HepG2 (cell line): ENCODE results near the gene CCNL1. TPM values are rescaled to one million over a fixed set of nuclear protein-coding genes. Genes with fewer than 3 reads are reported as not detected.

ENCODE experiments used
- CBFB ChIP-seq: sonication (generic); formaldehyde crosslinking; IDR thresholded peaks from 2 replicates; pipeline ENCODE4 v1.4.0; 2020; ENCODE audit warnings: missing genetic modification reagents
- CBX5 ChIP-seq: sonication (generic); formaldehyde crosslinking; IDR thresholded peaks from 2 replicates; pipeline ENCODE4 v1.4.0; 2020; ENCODE audit warnings: missing genetic modification reagents, borderline replicate concordance
- CREM ChIP-seq, 2 experiments: sonication (generic) in 1 of 2; formaldehyde crosslinking in 1 of 2; IDR thresholded peaks; 2 replicates each; pipeline versions ENCODE4 v1.4.0 to v1.6.1; 2016 to 2020; ENCODE audit warnings: antibody characterized with exemption in 1 of 2, mild to moderate bottlenecking in 1 of 2, missing genetic modification reagents in 1 of 2
- DR1 ChIP-seq: sonication (generic); formaldehyde crosslinking; IDR thresholded peaks from 2 replicates; pipeline ENCODE4 v1.8.0; 2021; ENCODE audit warnings: mild to moderate bottlenecking, missing genetic modification reagents, inconsistent platforms
- FLYWCH1 ChIP-seq: sonication (generic); formaldehyde crosslinking; IDR thresholded peaks from 2 replicates; pipeline ENCODE4 v1.8.1; 2023; ENCODE audit warnings: mild to moderate bottlenecking, missing genetic modification reagents
- HIVEP1 ChIP-seq: sonication (generic); formaldehyde crosslinking; IDR thresholded peaks from 2 replicates; pipeline ENCODE4 v1.4.0; 2020; ENCODE audit warnings: mild to moderate bottlenecking, missing genetic modification reagents
- KDM1A ChIP-seq: IDR thresholded peaks from 2 replicates; pipeline ENCODE4 v1.6.1; 2016; ENCODE audit warnings: missing compliant biosample characterization
- KDM2A ChIP-seq: sonication (generic); formaldehyde crosslinking; IDR thresholded peaks from 2 replicates; pipeline ENCODE4 v1.4.0; 2020; ENCODE audit warnings: low read depth, missing genetic modification reagents, borderline replicate concordance
- NFYB ChIP-seq: sonication (generic); formaldehyde crosslinking; IDR thresholded peaks from 2 replicates; pipeline ENCODE4 v1.4.0; 2020; ENCODE audit warnings: missing genetic modification reagents
- NR1H2 ChIP-seq: sonication (generic); formaldehyde crosslinking; IDR thresholded peaks from 2 replicates; pipeline ENCODE4 v1.8.1; 2022; ENCODE audit warnings: low read depth, missing genetic modification reagents, borderline replicate concordance
- NR2F6 ChIP-seq, 2 experiments: IDR thresholded peaks; 2 replicates each; pipeline ENCODE4 v1.6.1; 2016; ENCODE audit warnings: antibody characterized with exemption in 1 of 2, mild to moderate bottlenecking in 1 of 2
- RBM22 ChIP-seq: fragments of 200-400 bp; formaldehyde crosslinking; optimal IDR thresholded peaks from 2 replicates; pipeline ENCODE3; 2017; ENCODE audit warnings: mild to moderate bottlenecking, low read length, moderate library complexity
- TAF15 ChIP-seq: fragments of 200-400 bp; formaldehyde crosslinking; IDR thresholded peaks from one replicate; pipeline ENCODE4 v1.6.1; 2018; ENCODE audit warnings: mild to moderate bottlenecking, low read depth, low read length; ENCODE audit not compliant: poor library complexity, severe bottlenecking
- THYN1 ChIP-seq: sonication (generic); formaldehyde crosslinking; IDR thresholded peaks from 2 replicates; pipeline ENCODE4 v1.8.1; 2023; ENCODE audit warnings: low read depth, mild to moderate bottlenecking, moderate library complexity, missing genetic modification reagents, borderline replicate concordance
- ZBTB38 ChIP-seq: sonication (generic); formaldehyde crosslinking; IDR thresholded peaks from 2 replicates; pipeline ENCODE4 v1.5.1; 2020; ENCODE audit warnings: mild to moderate bottlenecking, missing genetic modification reagents
- ZNF101 ChIP-seq: sonication (generic); formaldehyde crosslinking; IDR thresholded peaks from 2 replicates; pipeline ENCODE4 v1.4.0; 2020; ENCODE audit warnings: mild to moderate bottlenecking, low read depth, missing genetic modification reagents, borderline replicate concordance
- ZNF180 ChIP-seq: sonication (generic); formaldehyde crosslinking; IDR thresholded peaks from 2 replicates; pipeline ENCODE4 v1.4.0; 2020; ENCODE audit warnings: low read depth, missing genetic modification reagents, borderline replicate concordance
- ZNF205 ChIP-seq: IDR thresholded peaks from 2 replicates; pipeline ENCODE4 v1.6.1; 2018; ENCODE audit warnings: missing biosample characterization, missing genetic modification reagents
- ZNF431 ChIP-seq: sonication (generic); formaldehyde crosslinking; IDR thresholded peaks from 2 replicates; pipeline ENCODE4 v1.9.0; 2022; ENCODE audit warnings: missing genetic modification reagents, low read depth, mild to moderate bottlenecking, borderline replicate concordance
- ZNF569 ChIP-seq: sonication (generic); formaldehyde crosslinking; IDR thresholded peaks from 2 replicates; pipeline ENCODE4 v1.5.0; 2020; ENCODE audit warnings: mild to moderate bottlenecking, missing genetic modification reagents, moderate library complexity, borderline replicate concordance
- ZNF816 ChIP-seq: sonication (generic); formaldehyde crosslinking; IDR thresholded peaks from 2 replicates; pipeline ENCODE4 v1.8.0; 2022; ENCODE audit warnings: missing genetic modification reagents, mild to moderate bottlenecking, borderline replicate concordance
- polyA plus RNA-seq, 8 experiments: library from polyadenylated mRNA; depleted of rRNA in 3 of 8; stranded (reverse) in 7 of 8; unstranded in 1 of 8; fragments of >200 nt; fragmentation: Illumina TruSeq in 4 of 8; extraction: Trizol in 4 of 8; gene quantifications; 2 replicates each; pipeline versions ENCODE4 v1.2.1 to v1.2.3, GENCODE V29; 2011 to 2016; ENCODE audit warnings: low read depth in 4 of 8, missing spikeins in 1 of 8, mixed read lengths in 1 of 8; ENCODE audit not compliant: insufficient read depth in 1 of 8
- total RNA-seq, 5 experiments: library from RNA; depleted of rRNA; stranded (reverse); fragments of >200 nt; fragmentation: Illumina TruSeq; extraction: Trizol; gene quantifications; 2 replicates each; pipeline ENCODE4 v1.2.3, GENCODE V29; 2016; ENCODE audit warnings: low read depth in 1 of 5
- TF ChIP-seq, protein P1 (sequence below): sonication (generic); formaldehyde crosslinking; IDR thresholded peaks from 2 replicates; pipeline ENCODE4 v1.4.0; 2020; ENCODE audit warnings: mild to moderate bottlenecking, missing genetic modification reagents
- TF ChIP-seq, protein P2 (sequence below): sonication (generic); formaldehyde crosslinking; conservative IDR thresholded peaks from 2 replicates; pipeline ENCODE4 v1.8.0; 2022; ENCODE audit warnings: low read depth, missing genetic modification reagents
- TF ChIP-seq, protein P3 (sequence below): sonication (generic); formaldehyde crosslinking; IDR thresholded peaks from 2 replicates; pipeline ENCODE4 v1.5.0; 2020; ENCODE audit warnings: missing genetic modification reagents

Gene CCNL1
- total and polyA plus RNA-seq, 2 of the 13 experiments (the other 11 are each of a cell fraction or from before 2014, with no cell fraction given) = 151 to 303 TPM

DNA sequence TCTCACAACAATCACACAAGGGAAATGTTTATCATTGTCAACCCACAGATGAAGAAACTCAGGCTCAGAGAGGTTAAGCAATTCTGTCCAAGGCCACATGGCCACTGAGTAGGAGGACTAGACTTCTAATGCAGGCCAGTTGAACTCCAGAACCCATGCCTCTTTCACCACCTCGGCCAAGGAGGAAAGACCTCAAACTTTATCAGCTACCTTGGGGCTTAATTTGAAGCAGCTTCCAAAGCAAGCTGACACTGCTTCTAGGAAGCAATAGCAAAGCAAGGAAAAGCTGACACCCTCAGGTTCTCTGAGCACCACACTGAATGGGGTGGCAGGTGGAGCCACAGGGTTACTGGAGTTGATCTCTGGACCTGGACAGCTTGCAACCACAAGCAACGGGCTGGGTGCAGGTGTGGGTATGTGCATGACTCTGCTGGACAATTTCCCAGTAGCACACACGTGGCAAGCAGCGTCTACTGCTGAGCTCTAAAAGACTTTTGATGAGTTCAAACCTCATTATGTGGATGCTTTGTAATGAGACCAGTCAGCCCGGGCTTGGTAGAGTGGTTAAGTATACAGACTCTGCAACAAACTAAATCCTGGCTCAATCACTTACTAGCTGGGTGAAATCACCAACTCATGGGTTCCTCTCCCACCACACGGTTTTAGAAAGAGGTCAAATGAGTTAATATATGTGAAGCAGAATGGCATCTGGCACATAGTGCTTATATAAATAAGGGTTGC, 23.1 kb downstream of the CCNL1 start (continued):
- TF ChIP-seq, protein P1, sequence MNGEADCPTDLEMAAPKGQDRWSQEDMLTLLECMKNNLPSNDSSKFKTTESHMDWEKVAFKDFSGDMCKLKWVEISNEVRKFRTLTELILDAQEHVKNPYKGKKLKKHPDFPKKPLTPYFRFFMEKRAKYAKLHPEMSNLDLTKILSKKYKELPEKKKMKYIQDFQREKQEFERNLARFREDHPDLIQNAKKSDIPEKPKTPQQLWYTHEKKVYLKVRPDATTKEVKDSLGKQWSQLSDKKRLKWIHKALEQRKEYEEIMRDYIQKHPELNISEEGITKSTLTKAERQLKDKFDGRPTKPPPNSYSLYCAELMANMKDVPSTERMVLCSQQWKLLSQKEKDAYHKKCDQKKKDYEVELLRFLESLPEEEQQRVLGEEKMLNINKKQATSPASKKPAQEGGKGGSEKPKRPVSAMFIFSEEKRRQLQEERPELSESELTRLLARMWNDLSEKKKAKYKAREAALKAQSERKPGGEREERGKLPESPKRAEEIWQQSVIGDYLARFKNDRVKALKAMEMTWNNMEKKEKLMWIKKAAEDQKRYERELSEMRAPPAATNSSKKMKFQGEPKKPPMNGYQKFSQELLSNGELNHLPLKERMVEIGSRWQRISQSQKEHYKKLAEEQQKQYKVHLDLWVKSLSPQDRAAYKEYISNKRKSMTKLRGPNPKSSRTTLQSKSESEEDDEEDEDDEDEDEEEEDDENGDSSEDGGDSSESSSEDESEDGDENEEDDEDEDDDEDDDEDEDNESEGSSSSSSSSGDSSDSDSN = peak; percentile 48; the same call in 1 of the 2 replicates
- TF ChIP-seq, protein P2, sequence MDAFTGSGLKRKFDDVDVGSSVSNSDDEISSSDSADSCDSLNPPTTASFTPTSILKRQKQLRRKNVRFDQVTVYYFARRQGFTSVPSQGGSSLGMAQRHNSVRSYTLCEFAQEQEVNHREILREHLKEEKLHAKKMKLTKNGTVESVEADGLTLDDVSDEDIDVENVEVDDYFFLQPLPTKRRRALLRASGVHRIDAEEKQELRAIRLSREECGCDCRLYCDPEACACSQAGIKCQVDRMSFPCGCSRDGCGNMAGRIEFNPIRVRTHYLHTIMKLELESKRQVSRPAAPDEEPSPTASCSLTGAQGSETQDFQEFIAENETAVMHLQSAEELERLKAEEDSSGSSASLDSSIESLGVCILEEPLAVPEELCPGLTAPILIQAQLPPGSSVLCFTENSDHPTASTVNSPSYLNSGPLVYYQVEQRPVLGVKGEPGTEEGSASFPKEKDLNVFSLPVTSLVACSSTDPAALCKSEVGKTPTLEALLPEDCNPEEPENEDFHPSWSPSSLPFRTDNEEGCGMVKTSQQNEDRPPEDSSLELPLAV (CRISPR knock-in tag) = no peak
- peak; percentile 54; the same call in 1 of the 2 replicates for TF ChIP-seq ZNF431
- TF ChIP-seq NR2F6 (IDR thresholded peaks at IDR 0.05) = peak; percentile 24; the same call in 1 of the 2 replicates
- TF ChIP-seq NR2F6 (CRISPR knock-in tag; IDR thresholded peaks at IDR 0.05) = peak; percentile 49
- TF ChIP-seq CBX5 = no peak; the same call in 1 of the 2 replicates
- 0 out of 2 replicates have a peak, but pooled peaks have one; percentile 34 for TF ChIP-seq HIVEP1 (CRISPR knock-in tag)
- TF ChIP-seq ZNF101 = no peak
- no peak for TF ChIP-seq KDM1A
- TF ChIP-seq THYN1 (CRISPR knock-in tag) = no peak
- TF ChIP-seq ZNF816 = no peak
- TF ChIP-seq KDM2A = peak; percentile 64
- no peak; the same call in 1 of the 2 replicates for TF ChIP-seq ZBTB38 (CRISPR knock-in tag)
- no peak for TF ChIP-seq CBFB (CRISPR knock-in tag)
- TF ChIP-seq RBM22 = no peak
- TF ChIP-seq FLYWCH1 = no peak
- peak; percentile 55 for TF ChIP-seq CREM (IDR thresholded peaks at IDR 0.05)
- no peak for TF ChIP-seq CREM (CRISPR knock-in tag; IDR thresholded peaks at IDR 0.05)
- TF ChIP-seq DR1 (CRISPR knock-in tag) = no peak
- no peak for TF ChIP-seq NFYB (CRISPR knock-in tag)
- TF ChIP-seq TAF15 = no peak
- TF ChIP-seq, protein P3, sequence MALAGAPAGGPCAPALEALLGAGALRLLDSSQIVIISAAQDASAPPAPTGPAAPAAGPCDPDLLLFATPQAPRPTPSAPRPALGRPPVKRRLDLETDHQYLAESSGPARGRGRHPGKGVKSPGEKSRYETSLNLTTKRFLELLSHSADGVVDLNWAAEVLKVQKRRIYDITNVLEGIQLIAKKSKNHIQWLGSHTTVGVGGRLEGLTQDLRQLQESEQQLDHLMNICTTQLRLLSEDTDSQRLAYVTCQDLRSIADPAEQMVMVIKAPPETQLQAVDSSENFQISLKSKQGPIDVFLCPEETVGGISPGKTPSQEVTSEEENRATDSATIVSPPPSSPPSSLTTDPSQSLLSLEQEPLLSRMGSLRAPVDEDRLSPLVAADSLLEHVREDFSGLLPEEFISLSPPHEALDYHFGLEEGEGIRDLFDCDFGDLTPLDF = no peak
- TF ChIP-seq NR1H2 (CRISPR knock-in tag) = no peak
- no peak for TF ChIP-seq ZNF569
- TF ChIP-seq ZNF205 (CRISPR knock-in tag) = no peak
- TF ChIP-seq ZNF180 (CRISPR knock-in tag) = no peak
